GM18868 (cell line): ENCODE data around the gene FADS6.
"Not testable (repeated sequence)": the region's sequence is repeated elsewhere in the genome, so short reads cannot be mapped to it uniquely, and the experiment has no call there.

Experiments used
- ATAC-seq: cut with Tn5 transposase; IDR thresholded peaks from one replicate; pipeline ENCODE4 v1.9.1; 2021; ENCODE audit warnings: mild to moderate bottlenecking, moderate library complexity; ENCODE audit not compliant: unreplicated experiment

FADS6 gene

DNA sequence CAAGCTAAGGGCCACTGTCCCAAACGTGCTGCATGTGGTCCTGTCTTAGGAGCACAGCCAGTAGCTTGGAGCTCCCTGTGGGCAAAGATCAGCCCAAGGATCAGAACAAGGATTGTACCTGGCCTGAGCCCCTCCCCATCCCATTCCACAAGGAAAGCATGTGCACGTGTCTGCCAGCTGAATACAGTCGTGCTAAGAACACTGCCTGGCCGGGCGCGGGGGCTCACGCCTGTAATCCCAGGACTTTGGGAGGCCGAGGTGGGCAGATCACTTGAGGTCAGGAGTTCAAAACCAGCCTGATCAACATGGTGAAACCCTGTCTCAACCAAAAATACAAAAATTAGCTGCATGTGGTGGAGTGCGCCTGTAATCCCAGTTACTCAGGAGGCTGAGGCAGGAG lies 23.4 kb downstream of the FADS6 start:
- not testable (repeated sequence) for ATAC-seq

DNA sequence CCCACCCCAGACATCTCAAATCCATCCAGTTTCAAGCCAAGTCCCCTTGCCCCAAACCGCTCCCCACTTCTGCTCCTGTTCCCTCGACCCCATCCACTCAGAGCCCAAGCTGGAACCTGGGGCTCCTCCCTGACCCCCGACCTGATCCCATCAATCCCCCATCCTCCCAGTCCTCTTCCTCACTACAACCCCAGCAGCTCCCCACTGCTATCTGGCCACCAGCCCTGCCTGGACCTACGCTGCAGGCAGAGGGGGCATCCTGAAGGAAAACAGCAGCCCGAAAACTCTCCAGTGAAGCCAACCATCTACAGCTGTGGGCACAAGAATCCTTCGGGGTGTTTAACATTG lies 24.6 kb downstream of the FADS6 start:
- no peak for ATAC-seq

DNA sequence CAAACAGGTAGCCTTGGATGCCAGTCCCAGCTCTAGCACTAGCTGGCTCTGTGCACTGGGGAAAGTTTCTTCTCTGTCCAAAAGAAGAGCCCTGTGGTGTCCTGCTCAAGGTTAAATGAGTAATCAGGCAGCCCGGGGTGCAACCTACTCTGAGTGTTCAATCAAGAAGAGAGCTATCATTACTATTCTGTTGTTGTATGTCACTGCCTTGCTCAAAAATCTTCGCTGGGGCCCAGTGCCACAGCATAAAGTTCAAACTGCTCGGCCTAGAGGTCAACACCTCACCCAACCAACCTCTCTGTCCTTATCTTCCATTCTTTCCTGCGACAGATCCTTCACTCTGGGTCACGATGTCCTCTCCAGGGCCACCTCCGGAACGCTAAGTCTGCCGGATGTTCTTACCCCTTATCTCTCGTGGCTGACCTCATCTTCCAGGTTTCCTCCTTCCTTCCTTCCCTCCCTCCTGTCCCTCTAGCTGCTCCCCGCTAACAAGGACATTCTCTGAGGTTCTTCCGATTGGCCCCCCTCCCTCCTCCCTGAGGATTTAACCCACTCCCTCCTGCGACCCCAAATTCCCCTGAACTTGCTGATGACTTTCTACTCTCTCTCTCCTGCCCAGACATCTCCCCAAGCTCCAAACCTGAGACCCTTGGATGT lies 25.1 kb downstream of the FADS6 start:
- ATAC-seq = no peak

DNA sequence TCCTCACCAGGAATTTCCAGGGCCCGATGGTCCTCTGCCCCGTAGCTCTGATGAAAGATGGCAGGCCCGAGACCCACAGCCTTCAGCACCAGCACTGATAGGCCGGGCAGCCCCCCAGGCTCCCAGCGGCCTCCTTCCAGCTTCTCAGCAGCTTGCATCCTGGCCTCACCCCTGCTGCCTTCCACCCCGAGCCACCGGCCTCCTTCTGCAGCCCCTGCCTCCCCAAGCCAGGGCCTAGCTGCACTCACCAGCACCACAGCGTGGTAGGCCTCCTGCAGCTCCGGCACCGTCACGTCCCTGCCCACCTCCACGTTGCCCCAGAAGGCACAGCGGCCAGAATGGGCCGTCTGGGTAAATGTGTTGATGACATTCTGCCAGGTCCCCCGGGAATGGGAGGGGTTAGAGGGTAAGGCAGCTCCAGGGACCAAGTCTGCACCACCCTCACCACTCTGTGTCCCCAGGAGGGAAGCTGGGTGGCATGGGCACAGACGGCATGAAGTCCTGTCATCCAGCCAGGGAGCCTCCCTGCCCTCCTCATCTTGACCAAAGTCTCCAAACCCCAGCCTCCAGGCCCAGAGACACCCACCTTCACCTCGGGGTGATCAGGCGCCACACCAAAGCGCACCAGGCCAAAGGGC lies 27.1 kb downstream of the FADS6 start:
- no peak for ATAC-seq

DNA sequence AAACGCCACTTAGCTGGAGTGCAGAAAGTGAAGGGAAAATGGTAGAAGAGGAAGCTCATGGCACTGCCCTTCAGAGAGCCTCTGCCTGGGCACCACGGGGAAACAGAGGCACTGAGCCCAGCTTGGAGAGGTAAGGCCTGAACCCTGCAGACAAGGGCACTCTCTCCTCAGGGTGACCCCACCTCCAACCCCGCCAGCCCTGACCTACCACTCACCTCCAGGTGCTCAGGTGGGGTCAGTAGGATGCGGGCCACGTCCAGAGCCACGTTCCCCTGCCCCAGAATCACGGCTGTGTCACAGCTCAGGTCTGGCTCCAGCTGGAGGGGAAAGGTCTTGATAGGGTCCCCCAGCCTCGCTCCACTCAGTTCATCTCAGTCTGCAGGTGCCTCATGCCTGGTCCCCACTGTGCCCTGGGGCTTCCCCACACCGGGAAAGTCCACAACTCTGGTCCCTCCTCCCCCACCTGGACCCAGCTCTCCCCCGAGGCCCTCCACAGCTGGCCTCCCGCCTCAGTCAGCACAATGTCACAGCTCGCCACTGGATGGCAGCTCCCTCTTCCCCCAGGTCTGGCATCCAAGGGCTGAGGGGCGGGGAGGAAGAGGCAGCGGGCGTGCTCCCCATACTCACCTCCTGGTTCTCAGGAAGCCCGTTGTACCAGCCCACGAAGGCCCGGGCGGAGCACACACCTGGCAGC lies 27.8 kb downstream of the FADS6 start:
- ATAC-seq = no peak

DNA sequence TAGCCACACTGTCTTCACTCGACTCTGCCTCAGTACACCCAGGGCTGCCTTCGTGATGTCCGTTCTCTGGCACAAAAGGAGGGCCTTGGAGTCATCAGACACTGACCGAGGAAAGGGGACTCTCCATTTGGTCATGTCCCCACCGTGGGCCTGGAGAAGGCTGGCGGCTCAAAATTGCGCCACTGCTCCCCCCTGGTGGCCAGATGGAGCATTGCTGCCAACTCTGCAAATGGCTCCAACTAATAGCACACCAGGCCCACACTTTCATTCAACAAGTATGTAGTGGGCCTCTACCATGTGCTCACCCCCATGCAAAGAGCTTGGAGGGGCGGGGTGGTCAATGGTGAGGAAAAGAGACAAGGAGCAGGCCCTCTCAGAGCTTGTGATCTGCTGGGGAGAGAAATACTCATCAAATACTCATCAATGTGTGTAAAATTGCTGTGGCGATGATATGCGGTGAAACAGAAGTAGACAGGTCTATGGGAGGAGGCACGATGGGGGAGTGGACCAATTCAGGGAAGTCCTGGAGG lies 28.5 kb downstream of the FADS6 start:
- ATAC-seq = no peak

DNA sequence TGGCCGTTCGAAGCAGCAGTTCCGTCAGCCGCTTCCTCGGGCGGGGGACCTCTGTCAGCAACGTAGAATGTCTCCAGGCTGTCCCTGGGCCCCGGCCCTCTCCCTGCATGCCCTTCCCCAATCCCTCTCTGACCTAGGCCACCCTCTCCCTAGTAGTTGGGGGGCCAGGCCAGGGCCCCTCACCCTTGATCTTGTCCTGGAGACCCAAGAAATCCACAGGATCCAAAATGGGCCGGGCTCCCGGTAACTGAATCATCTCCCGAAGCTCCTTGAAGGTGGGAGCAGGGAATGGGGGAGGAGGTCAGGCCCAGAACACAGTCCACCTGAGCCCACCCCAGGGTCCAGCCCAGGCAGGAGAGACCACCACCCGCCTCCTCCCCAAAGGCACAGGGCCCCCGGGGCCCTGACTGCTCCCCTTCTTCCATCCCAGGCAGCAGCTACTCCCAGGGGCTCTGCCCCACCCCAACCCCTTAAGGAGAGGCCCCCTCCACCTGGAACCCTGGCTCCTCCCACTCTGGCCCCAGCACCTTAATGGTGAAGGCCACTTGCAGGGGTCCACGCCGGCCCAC lies 29.1 kb downstream of the FADS6 start:
- no peak for ATAC-seq

DNA sequence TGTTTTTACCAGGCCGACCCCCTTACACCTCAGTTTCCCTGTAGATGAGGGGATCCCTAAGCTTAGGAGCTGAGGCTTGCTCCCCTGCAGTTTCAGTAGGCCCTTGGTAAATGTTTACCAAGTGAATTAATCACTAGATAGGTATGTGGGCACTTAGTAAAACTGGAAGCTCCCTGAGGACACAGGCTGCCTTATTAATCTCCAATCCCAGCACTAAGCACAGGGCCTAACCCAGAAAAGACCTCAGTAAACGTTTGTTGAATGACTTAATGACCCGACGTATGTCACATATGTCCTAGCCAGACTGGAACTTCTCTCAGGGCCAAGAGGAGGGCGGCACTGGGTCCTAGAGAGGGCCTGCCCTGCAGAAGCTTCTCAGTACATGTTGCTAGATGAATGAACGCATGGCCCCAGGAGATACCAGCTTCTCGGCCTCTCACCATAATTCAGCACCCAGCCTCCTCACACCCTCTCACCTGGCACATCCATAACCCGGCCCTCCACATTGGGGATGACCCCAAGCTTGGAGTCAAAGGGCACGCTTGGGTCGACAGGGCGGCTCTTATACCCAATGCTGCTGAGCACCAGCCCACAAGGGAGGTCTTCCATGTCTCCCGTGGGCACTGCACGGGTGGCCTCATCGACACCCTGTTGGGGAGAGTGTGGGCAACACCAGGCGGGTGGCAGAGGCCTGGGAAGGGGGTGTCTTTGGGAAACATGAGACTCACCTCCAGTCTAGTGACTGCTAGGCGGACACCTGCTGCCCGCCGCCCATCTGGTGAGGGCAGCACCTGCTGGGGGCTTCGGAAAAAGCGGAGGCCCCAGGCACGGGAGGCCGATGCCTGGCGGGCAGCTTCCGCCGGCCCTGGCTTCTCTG lies 29.8 kb downstream of the FADS6 start:
- ATAC-seq = no peak

DNA sequence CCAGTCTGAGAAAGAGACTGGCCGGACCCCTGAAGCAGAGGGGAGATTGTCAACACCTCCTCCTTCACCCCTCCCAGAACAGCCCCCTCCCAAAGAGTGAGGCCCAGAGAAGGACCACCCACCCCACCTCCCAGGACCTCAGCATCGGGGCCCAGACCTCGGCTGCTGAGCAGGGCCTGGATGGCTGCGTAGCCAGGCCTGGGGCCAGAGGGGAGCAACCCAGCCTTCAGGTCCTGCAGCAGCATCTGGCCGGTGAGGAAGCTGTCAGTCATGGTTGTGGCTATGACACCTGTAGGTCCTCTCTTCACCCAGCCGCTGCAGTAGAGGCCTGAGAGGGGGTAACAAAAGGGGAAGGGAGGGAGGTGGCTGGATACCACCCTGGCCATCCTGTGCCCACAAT lies 30.5 kb downstream of the FADS6 start:
- no peak for ATAC-seq

DNA sequence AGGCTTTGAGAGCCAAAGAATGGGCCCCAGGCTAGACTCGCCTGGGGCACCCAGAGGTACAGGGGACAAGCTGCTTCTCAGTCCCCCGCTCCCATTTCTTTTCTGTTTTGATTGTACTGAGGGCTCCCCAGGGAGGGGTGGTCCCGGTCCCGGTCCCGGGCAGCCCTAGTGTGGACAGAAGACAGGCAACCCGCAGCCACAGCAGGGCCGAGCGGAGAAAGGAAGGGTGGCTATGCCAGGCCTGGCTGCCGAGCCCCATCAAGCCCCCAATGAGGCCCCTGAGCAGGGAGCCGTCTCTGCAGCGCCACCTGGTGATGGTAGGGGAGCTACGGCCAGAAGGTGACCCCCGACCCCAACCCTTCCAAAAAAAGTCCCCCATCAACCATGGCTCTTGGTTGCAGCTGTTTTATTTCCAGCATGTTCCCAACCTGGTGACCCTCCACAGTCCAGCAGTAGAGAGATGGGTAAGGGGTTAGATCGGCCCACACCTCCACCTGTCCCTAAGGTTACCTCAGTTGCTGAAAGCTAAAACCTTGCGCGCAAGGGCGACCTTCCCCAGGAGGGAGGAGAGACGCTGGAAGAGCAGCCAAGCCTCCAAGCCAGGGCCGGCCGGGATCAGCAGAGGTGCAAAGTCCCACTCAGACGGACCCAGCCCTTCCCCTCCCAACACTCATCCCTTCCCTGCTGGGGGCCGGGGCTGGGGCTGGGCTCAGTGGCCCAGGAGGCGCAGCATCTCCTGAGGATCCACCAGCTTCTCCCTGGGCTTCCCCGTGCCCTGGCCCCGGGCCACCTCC lies 31.1 kb downstream of the FADS6 start:
- ATAC-seq = no peak

DNA sequence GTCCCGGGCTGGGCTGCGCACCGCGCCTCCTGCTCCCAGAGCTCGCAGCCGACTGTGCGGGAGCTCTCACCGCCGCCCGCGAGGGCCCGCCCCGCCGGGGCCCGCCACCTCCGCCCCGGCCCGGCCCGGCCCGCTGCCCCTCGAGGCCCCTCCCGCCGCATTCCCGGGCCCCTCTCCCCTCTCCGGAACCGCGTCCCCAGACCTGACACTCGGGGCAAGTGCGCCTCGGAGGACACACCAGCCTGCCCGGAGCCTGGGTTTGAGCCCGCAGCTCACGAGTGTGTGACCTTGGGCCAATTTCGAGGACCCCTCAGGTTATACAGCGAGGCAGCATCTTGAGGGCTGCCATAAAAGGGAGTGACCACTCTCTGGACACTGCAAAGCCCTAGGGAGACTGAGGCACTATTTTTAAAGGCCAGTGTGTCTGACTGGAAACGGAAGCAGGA lies 31.7 kb downstream of the FADS6 start:
- ATAC-seq = no peak

DNA sequence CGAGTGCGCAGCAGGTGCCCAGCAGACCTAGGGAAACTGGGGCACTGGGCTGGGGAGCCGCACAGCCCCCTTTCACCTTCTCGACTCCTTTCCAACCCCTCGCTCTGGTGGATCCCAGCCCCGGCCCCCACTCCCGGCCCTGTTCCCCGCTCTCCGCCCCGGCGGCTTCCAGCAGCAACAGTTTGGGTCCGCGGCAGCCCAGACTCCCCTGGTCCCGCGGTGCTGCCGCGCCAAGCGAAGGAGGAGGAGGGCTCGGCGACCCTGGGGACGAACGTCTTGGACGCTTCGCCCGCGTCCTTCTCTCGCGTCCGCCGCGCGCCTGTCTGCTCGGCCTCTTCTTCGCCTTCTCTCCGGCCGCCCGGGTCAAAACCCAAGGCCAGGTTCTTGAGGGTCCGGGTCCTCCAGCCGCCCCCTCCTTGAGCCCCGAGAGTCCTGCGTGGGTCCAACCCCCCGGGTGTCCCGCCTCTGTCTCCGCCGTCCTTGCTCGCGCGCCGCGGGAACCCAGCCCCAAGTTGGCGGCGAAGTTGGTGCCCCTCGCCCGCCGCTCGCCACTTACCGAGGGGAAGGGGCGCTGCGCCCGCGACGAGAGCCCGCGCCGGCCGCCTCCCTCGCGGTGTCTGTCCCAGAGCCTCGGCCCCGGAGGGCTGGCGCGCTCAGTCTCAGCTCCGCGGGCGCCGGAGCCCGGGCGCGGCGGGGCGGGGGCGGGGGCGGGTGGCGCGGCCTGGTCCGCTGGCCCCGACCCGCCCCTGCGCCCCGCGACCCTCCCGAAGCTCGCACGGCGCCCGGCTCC lies 32.4 kb downstream of the FADS6 start:
- ATAC-seq = no peak

DNA sequence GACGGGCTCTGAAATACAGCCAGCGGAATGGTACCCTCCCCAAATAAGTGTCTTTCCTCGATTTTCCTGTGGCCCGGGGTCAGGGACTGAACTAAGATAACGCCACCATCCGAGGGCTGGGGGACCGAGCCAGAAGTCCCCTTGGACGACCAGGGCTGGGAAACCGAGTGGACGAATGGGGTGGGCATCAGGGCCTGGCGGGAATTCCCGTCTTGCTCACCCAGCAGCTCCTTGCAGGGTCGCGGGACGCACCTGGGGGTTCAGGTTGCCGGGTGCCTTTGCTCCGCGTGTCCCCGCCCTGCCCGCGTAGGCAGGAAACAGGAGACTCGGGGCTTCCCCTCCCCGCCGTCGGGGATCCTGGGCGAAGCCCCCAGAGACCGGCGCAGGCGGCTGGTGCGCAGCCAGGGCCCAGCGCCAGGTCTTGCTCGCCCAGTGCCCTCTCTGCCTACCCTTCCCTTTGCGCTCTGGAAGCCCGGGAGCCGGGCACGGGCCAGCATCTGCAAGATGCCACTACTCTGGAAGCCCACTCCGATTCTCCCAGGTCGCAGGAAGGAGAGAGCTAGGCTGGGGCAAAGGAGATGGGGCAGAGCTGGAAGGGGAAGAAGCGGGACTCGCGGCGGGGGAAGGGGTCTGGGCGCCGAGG lies 33.1 kb downstream of the FADS6 start:
- ATAC-seq = no peak

DNA sequence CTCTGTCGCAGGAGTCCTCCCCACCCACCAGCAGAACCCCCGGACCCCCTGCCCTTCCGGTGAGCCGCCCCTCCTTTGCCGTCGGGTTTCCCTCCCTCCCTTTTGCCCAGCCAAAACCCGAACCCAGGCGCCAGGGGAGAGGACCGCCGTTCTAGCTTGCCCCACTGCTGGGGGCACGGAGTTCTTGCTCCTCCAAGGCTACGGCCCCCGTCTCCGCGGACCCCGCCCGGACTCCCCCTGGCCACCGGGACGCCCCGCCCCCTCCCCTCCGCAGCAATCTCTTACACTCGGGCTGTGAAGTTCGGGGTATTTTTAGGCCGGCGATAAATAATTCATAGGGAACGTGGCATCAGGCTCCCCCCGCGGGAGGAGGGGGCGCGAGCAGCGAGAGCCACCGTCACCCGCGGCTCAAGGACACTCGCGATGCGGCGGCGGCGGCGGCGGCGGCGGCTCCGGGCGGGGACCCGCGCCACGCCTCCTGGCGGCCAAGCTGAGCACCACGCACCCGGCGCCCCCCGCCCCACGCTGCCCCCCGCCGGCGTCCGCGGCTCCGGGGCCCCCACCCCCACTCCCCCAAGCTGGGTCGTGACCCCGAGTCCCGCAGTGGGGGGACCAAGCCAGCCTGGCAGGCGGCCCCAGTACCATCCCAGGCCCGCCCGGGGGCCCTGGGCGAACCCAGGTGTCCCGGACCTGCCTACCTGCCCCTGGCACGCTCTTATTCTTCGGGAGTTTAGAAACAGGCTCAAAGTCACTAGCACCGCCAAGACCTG lies 33.8 kb downstream of the FADS6 start, which contains the start of gene GRIN2C:
GRIN2C (minus strand) TSS at position 427 of the 770 bp plus-strand sequence. CDS start 4,793 bp downstream, outside the sequence.
- ATAC-seq = no peak

DNA sequence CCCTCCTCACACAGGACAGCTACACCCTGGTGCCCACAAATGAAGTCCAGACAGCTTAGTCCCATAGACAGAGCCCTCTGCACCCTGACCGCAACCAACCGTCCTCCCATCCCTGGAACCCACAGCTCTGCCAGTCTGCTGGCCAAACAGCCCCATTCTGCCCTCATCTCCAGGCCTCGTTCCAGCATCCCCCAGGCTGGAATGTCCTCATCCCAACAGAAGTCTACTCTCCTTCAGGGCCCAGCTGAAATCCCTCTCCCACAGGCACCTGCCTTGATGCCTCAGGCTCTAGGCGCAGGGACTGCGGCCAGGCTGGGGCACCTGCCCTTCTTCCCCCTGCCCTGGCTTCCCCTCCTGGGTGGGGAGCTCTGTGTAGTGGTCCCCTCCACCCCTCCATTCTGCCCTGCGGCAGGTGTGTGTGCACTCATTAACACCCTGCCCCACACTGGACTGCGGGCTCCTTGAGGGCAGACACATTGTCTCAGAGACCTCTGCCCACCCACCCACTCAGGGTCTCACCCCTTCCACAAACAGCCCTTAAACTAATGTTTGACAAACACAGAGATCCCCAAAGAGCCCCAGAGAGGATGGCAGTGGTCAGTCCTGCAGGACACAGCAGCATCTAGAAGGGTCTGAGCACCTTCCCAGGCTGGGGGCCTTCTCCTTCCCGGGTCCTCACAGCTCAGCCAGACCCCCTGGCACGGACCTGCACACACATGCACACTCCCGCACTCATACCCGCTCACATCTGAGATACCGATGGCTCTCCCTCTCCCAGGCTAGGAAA lies 34.6 kb downstream of the FADS6 start:
- ATAC-seq = no peak

DNA sequence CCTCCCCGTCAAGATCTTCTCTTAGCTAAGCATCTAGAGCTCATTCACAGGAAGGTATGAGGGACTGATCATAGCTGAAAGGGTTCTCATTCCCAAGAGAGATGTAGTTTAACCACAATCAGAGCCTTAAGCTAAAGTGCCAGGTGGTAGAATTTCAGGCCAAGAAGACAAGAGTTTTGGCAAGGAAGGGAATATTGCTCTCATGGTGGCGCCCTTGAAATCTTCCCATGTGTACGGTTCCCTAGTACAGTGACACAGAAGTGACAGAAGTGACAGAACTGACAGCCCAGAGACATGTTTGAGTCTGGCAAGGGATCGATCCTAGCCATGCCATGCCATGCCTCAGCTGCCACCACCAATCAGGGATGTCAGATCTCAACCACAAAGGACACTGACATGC lies 36.2 kb downstream of the FADS6 start:
- no peak for ATAC-seq

DNA sequence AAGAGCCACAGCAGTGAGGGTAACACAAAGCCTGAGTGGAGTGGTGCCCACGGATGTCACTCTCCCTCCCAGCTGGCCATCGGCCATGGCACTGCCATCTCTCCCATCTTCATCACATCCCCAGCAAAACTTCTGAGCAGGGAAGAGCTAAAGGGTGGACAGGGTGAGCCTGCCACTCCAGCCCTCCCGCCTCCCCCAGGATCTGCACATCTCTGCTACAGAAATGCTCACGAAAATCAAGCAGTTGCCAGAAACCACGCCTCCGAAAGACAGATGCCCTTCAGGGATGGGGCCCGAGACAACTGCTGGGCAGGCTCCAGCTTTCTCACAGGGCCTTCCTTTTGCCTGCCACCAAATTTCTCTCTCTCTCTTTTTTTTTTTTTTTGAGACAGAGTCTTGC lies 37.3 kb downstream of the FADS6 start:
- no peak for ATAC-seq
